Uterus (tissue), 4 donors: ENCODE data around the gene PTPRZ1. TPM values are rescaled to one million over a fixed set of nuclear protein-coding genes. Genes with fewer than 3 reads are reported as not detected.

Experiments used
- DNase-seq, 2 donors: peaks; one replicate each; pipeline ENCODE4 v3.0.0-alpha.2; 2019 to 2020
- H3K27ac ChIP-seq, 2 donors: fragments of 200-600 bp; sonication (generic); 1 replicate in 1 of 2; 2 replicates in 1 of 2; pipeline ENCODE4 v1.5.1; 2016 to 2018
- H3K27me3 ChIP-seq, 2 donors: fragments of 200-600 bp; sonication (generic); one replicate each; pipeline ENCODE4 v1.5.1; 2018 to 2019; ENCODE audit warnings: control low read depth in 1 of 2
- H3K36me3 ChIP-seq, 2 donors: fragments of 200-600 bp; sonication (generic); one replicate each; pipeline ENCODE4 v1.5.1; 2019; ENCODE audit warnings: control low read depth in 1 of 2
- H3K4me1 ChIP-seq, 2 donors: fragments of 200-600 bp; sonication (generic); one replicate each; pipeline ENCODE4 v1.5.1; 2018 to 2019; ENCODE audit warnings: control low read depth in 1 of 2
- H3K4me3 ChIP-seq, 2 donors: fragments of 200-600 bp; sonication (generic); 1 replicate in 1 of 2; 2 replicates in 1 of 2; pipeline ENCODE4 v1.5.1; 2018 to 2019; ENCODE audit warnings: mild to moderate bottlenecking in 1 of 2
- H3K9me3 ChIP-seq, 2 donors: fragments of 200-600 bp; sonication (generic); one replicate each; pipeline ENCODE4 v1.5.1; 2019; ENCODE audit warnings: control low read depth in 1 of 2
- CTCF ChIP-seq, 4 experiments: fragments of 200-600 bp in 2 of 4; fragments of 450-650 bp in 2 of 4; sonication (generic) in 2 of 4; IDR thresholded peaks; one replicate each; pipeline ENCODE4 v1.5.1; 2016 to 2019; ENCODE audit warnings: antibody characterized with exemption in 4 of 4, mild to moderate bottlenecking in 2 of 4, moderate library complexity in 1 of 4
- POLR2A ChIP-seq, 2 donors: fragments of 450-650 bp; IDR thresholded peaks; one replicate each; pipeline ENCODE4 v1.6.1; 2016; ENCODE audit warnings: antibody characterized with exemption in 2 of 2, mild to moderate bottlenecking in 1 of 2, moderate library complexity in 1 of 2
- intact Hi-C: fragments of 100-400 bp; cut with DNase I; formaldehyde crosslinking; loops from one replicate; pipeline ENCODE4 v1.15.1; 2023; ENCODE audit warnings: low total_unique reads
- total RNA-seq, 4 donors: library from RNA; depleted of rRNA in 3 of 4; stranded (reverse); fragments of >200 nt in 3 of 4; gene quantifications; one replicate each; pipeline versions ENCODE4 v1.1.0 to v1.2.4, GENCODE V29; 2014 to 2023
- donor health status: DM: yes; HTN: yes; CAD: no.

Gene PTPRZ1
- total RNA-seq, 4 donors from 2014 or later, result 0.76 to 9.1 TPM; not detected in 2

- no peaks in the 10 kb centered on the region for H3K27me3 ChIP-seq
- H3K9me3 ChIP-seq, result no peaks in the 10 kb centered on the region
- no peaks in the 10 kb centered on the region for H3K4me1 ChIP-seq
- no peaks in the 10 kb centered on the region for H3K36me3 ChIP-seq
- H3K27ac ChIP-seq, result no peak overlapping the region
- no peak for DNase-seq
- H3K4me3 ChIP-seq, result no peak overlapping the region
- intact Hi-C loops, result no loop called here
- TF ChIP-seq POLR2A (IDR thresholded peaks at IDR 0.05) (no peak), CTCF (IDR thresholded peaks at IDR 0.05) (no peak)
These were observed 199.3 kb downstream of the PTPRZ1 start for GRCh38 chr7:122072272-122072671.

- TF ChIP-seq CTCF (IDR thresholded peaks at IDR 0.05) (no peak), POLR2A (IDR thresholded peaks at IDR 0.05) (no peak)
- Histone ChIP-seq H3K4me1 (no peaks in the 10 kb centered on the region), H3K9me3 (no peaks in the 10 kb centered on the region), H3K27ac (no peak overlapping the region), H3K36me3 (no peaks in the 10 kb centered on the region), H3K27me3 (no peaks in the 10 kb centered on the region), H3K4me3 (no peak overlapping the region)
- no peak for DNase-seq
- intact Hi-C loops, result no loop called here
These were observed 200.1 kb downstream of the PTPRZ1 start for GRCh38 chr7:122072924-122073599.

- intact Hi-C loops, result no loop called here
- Histone ChIP-seq H3K27me3 (no peaks in the 10 kb centered on the region), H3K36me3 (no peaks in the 10 kb centered on the region), H3K4me3 (no peak overlapping the region), H3K9me3 (no peaks in the 10 kb centered on the region), H3K4me1 (no peaks in the 10 kb centered on the region), H3K27ac (no peak overlapping the region)
- DNase-seq, result no peak
- TF ChIP-seq POLR2A (IDR thresholded peaks at IDR 0.05), result no peak
- TF ChIP-seq CTCF (IDR thresholded peaks at IDR 0.05), result no peak
These were observed 200.7 kb downstream of the PTPRZ1 start for GRCh38 chr7:122073635-122074034.

GRCh38 chr7:122082160-122082559, 209.2 kb downstream of the PTPRZ1 start:
- Histone ChIP-seq H3K27me3 (no peaks in the 10 kb centered on the region), H3K4me3 (no peak overlapping the region), H3K9me3 (no peaks in the 10 kb centered on the region), H3K36me3 (no peaks in the 10 kb centered on the region), H3K27ac (no peak overlapping the region), H3K4me1 (no peaks in the 10 kb centered on the region)
- no peak for TF ChIP-seq POLR2A (IDR thresholded peaks at IDR 0.05)
- no peak for TF ChIP-seq CTCF (IDR thresholded peaks at IDR 0.05)
- no peak for DNase-seq
- intact Hi-C loops, result no loop called here

- no peaks in the 10 kb centered on the region for H3K36me3 ChIP-seq
- H3K27ac ChIP-seq, result no peak overlapping the region
- H3K27me3 ChIP-seq, result no peaks in the 10 kb centered on the region
- no peaks in the 10 kb centered on the region for H3K4me1 ChIP-seq
- intact Hi-C loops, result no loop called here
- no peak for TF ChIP-seq POLR2A (IDR thresholded peaks at IDR 0.05)
- TF ChIP-seq CTCF (IDR thresholded peaks at IDR 0.05), result no peak
- no peak overlapping the region for H3K4me3 ChIP-seq
- H3K9me3 ChIP-seq, result no peaks in the 10 kb centered on the region
- DNase-seq, result no peak
These were observed 209.7 kb downstream of the PTPRZ1 start for GRCh38 chr7:122082670-122083069.
